Rectal smooth muscle tissue (tissue), 1 donor: Measurements from ENCODE around the gene RPUSD2.

Experiments
- H3K27ac ChIP-seq: one replicate; pipeline ENCODE4 v1.7.0; 2013; ENCODE audit warnings: low read depth, low read length, inconsistent platforms
- H3K27me3 ChIP-seq: one replicate; pipeline ENCODE4 v1.7.0; 2013; ENCODE audit warnings: low read length; ENCODE audit not compliant: control insufficient read depth, insufficient read depth
- H3K36me3 ChIP-seq: one replicate; pipeline ENCODE4 v1.7.0; 2013; ENCODE audit warnings: low read length; ENCODE audit not compliant: control insufficient read depth, insufficient read depth
- H3K4me1 ChIP-seq: one replicate; pipeline ENCODE4 v1.7.0; 2013; ENCODE audit warnings: low read length; ENCODE audit not compliant: control insufficient read depth, insufficient read depth
- H3K4me3 ChIP-seq: one replicate; pipeline ENCODE4 v1.7.0; 2013; ENCODE audit warnings: low read length
- H3K9ac ChIP-seq: one replicate; pipeline ENCODE4 v1.7.0; 2013; ENCODE audit warnings: low read length

RPUSD2 gene

DNA sequence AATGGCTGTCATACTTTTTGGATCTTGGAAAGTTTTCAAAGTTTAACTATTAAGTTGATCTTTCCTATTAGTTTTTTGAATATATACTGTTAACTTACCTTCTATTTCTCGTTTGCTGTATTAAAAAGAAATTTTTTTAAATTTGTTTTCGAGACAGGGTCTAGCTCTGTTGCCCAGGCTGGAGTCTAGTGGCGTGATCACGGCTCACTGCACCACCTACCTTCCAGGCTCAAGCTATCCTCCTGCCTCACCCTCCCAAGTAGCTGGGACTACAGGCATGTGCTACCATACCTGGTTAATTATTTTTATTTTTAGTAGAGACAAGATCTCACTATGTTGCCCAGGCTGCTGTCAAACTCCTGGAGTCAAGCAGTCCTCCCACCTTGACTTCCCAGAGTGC is 29.6 kb downstream of the RPUSD2 start:
- H3K27me3 ChIP-seq = no peaks in the 10 kb centered on the region
- H3K9ac ChIP-seq = no peak overlapping the region
- peaks cover 4% of the 10 kb centered on the region for H3K4me1 ChIP-seq
- no peak overlapping the region for H3K4me3 ChIP-seq
- no peak overlapping the region for H3K27ac ChIP-seq
- H3K36me3 ChIP-seq = no peaks in the 10 kb centered on the region

DNA sequence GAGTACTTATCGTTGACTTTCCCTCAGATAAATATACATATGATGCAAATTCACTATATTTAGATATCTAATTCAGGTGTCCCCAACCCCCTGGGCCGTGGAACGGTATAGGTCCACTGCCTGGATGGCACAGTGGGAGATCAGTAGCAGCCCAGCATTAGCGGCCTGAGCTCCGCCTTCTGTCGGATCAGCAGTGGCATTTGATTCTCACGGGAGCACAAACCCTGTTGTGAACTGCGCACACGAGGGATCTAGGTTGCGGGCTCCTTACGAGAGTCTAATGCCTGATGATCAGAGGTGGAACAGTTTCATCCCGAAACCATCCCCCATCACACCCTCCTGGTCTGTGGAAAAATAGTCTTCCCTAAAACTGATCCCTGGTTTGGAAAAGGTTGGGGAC is 31.9 kb downstream of the RPUSD2 start:
- Histone ChIP-seq H3K27ac (no peak overlapping the region), H3K27me3 (no peaks in the 10 kb centered on the region), H3K36me3 (no peaks in the 10 kb centered on the region), H3K9ac (no peak overlapping the region), H3K4me1 (no peaks in the 10 kb centered on the region), H3K4me3 (no peak overlapping the region)

- Histone ChIP-seq H3K27ac (no peak overlapping the region), H3K27me3 (no peaks in the 10 kb centered on the region), H3K4me1 (no peaks in the 10 kb centered on the region), H3K4me3 (no peak overlapping the region), H3K36me3 (no peaks in the 10 kb centered on the region), H3K9ac (no peak overlapping the region)
These were observed 34.8 kb downstream of the RPUSD2 start for GRCh38 chr15:40603935-40604334.

GRCh38 chr15:40613080-40613479 is 44.0 kb downstream of the RPUSD2 start:
- no peak overlapping the region for H3K9ac ChIP-seq
- no peaks in the 10 kb centered on the region for H3K36me3 ChIP-seq
- H3K27me3 ChIP-seq = no peaks in the 10 kb centered on the region
- H3K4me3 ChIP-seq = no peak overlapping the region
- H3K27ac ChIP-seq = no peak overlapping the region
- H3K4me1 ChIP-seq = no peaks in the 10 kb centered on the region

DNA sequence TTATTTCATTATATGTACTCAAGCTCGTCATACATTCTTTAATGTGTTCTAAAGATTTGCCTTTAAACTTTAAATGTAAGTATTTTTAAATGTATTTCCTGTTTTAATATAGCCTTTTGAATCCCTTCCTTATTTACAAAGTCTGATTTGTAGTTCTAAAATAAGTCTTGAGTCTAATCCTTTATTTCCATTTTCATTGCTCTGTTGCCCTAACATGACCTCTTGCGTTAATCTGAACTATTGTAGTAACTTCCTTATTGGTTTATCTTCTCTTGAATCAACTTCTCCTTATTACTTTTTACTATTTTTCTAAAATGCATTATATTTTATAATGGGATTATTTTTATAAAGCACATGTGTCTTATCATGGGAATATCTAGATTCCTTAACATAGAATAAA is 48.9 kb downstream of the RPUSD2 start:
- Histone ChIP-seq H3K27ac (no peak overlapping the region), H3K27me3 (no peaks in the 10 kb centered on the region), H3K36me3 (no peaks in the 10 kb centered on the region), H3K4me3 (no peak overlapping the region), H3K9ac (no peak overlapping the region), H3K4me1 (no peaks in the 10 kb centered on the region)

- Histone ChIP-seq H3K4me1 (no peaks in the 10 kb centered on the region), H3K27me3 (no peaks in the 10 kb centered on the region), H3K36me3 (no peaks in the 10 kb centered on the region), H3K27ac (no peak overlapping the region), H3K9ac (no peak overlapping the region), H3K4me3 (no peak overlapping the region)
These were observed 49.8 kb downstream of the RPUSD2 start for GRCh38 chr15:40618906-40619305.

DNA sequence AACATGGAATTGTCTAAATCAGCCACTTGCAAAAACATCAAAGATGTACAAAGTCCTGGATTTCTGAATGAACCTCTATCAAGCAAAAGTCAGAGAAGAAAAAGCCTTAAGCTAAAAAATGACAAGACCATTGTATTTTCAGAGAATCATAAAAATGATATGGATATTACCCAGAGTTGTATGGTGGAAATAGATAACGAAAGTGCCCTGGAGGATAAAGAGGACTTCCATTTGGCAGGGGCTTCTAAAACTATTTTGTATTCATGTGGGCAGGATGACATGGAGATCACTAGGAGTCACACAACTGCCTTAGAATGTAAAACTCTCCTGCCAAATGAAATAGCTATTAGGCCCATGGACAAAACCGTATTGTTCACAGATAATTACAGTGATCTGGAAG is 54.3 kb downstream of the RPUSD2 start:
- Histone ChIP-seq H3K4me3 (no peak overlapping the region), H3K27ac (no peak overlapping the region), H3K4me1 (no peaks in the 10 kb centered on the region)

More for the DNA sequence above, 54.3 kb downstream of the RPUSD2 start:
- Histone ChIP-seq H3K36me3 (no peaks in the 10 kb centered on the region), H3K9ac (no peak overlapping the region), H3K27me3 (no peaks in the 10 kb centered on the region)
